OCI-LY3 (cell line): ENCODE measurements around the gene NARF.

Experiments
- EZH2phosphoT487 ChIP-seq: fragments of 200-600 bp; shearing (Covaris generic); IDR thresholded peaks from 2 replicates; pipeline ENCODE4 v1.6.1; 2018; ENCODE audit warnings: antibody characterized with exemption, mixed run types, low read depth
- TF ChIP-seq, protein P1 (sequence below): fragments of 200-600, 300-600 bp; sonication (generic); IDR thresholded peaks from 2 replicates; pipeline ENCODE4 v1.5.1; 2014; ENCODE audit warnings: antibody characterized with exemption, low read length, low read depth

DNA sequence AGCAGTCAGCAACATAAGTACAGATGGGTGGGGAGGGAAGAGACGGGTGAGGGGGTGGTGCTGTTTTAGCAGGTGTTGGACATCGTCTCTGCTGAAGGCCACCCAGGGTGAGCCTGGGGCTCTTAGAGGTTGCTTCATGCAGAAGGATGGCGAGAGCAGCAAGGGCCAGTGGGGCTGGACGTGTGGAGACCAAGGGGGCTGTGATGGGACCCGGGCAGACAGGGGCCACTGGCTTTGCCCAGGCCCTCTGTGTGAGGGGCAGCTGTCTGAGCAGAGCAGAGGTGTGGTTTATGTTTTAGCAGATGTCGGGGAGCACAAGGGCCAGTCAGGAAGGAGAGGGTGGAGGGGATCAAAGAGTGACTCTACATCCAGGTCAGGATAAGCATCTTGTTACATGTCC is 4.8 kb downstream of the NARF start:
- TF ChIP-seq, protein P1, sequence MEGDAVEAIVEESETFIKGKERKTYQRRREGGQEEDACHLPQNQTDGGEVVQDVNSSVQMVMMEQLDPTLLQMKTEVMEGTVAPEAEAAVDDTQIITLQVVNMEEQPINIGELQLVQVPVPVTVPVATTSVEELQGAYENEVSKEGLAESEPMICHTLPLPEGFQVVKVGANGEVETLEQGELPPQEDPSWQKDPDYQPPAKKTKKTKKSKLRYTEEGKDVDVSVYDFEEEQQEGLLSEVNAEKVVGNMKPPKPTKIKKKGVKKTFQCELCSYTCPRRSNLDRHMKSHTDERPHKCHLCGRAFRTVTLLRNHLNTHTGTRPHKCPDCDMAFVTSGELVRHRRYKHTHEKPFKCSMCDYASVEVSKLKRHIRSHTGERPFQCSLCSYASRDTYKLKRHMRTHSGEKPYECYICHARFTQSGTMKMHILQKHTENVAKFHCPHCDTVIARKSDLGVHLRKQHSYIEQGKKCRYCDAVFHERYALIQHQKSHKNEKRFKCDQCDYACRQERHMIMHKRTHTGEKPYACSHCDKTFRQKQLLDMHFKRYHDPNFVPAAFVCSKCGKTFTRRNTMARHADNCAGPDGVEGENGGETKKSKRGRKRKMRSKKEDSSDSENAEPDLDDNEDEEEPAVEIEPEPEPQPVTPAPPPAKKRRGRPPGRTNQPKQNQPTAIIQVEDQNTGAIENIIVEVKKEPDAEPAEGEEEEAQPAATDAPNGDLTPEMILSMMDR: no peak
- no peak for TF ChIP-seq EZH2phosphoT487
